IMR-90 (cell line): Measurements from ENCODE around the gene FOXK2. TPM values are rescaled to one million over a fixed set of nuclear protein-coding genes. Genes with fewer than 3 reads are reported as not detected.

ENCODE experiments used
- ATAC-seq: fragments of 200-7000 bp; cut with Tn5 transposase; 2 replicates; pipeline ENCODE4 v1.9.1; 2020; ENCODE audit warnings: low read depth, mild to moderate bottlenecking, moderate library complexity
- BruUV-seq: library from RNA; stranded (reverse); fragments of 400-500 nt; replicated peaks from 2 replicates; lab custom pipeline; 2021; lab: Mats Ljungman, UMichigan
- CTCF ChIA-PET: fragments of 300-600 bp; formaldehyde crosslinking; extraction: SDS; loops from one replicate; lab custom pipeline; 2021; ENCODE audit warnings: antibody characterized with exemption; lab: Yijun Ruan, JAX
- POLR2A ChIA-PET: fragments of 300-600 bp; sonication (Branson Sonifier 250); formaldehyde crosslinking; loops from one replicate; lab custom pipeline; 2022; ENCODE audit warnings: antibody characterized with exemption; ENCODE audit not compliant: unreplicated experiment; lab: Charles Lee
- DNase-seq: peaks from one replicate; pipeline ENCODE4 v3.0.0; 2013
- H2AFZ ChIP-seq: replicated peaks from 2 replicates; pipeline ENCODE3; 2013; ENCODE audit warnings: low read length, mild to moderate bottlenecking; ENCODE audit not compliant: poor library complexity
- H2AK5ac ChIP-seq: 2 replicates; pipeline ENCODE4 v1.6.1; 2013; ENCODE audit warnings: low read depth, low read length, inconsistent platforms
- H2AK9ac ChIP-seq: replicated peaks from 2 replicates; pipeline ENCODE3; 2013; ENCODE audit warnings: mild to moderate bottlenecking, low read depth, low read length, moderate library complexity; ENCODE audit not compliant: poor library complexity
- H2BK120ac ChIP-seq: 2 replicates; pipeline ENCODE4 v1.6.1; 2013; ENCODE audit warnings: low read depth, low read length, inconsistent platforms
- H2BK15ac ChIP-seq: 3 replicates; pipeline ENCODE4 v1.6.1; 2013; ENCODE audit warnings: low read depth, low read length, inconsistent platforms
- H2BK20ac ChIP-seq: 2 replicates; pipeline ENCODE4 v1.6.1; 2013; ENCODE audit warnings: low read depth, mild to moderate bottlenecking, inconsistent platforms, low read length, moderate library complexity
- H2BK5ac ChIP-seq: 2 replicates; pipeline ENCODE4 v1.6.1; 2013; ENCODE audit warnings: mild to moderate bottlenecking, low read depth, low read length, inconsistent platforms; ENCODE audit not compliant: poor library complexity, severe bottlenecking
- H3K14ac ChIP-seq: replicated peaks from 2 replicates; pipeline ENCODE4 v1.6.1; 2013; ENCODE audit warnings: low read depth, low read length, inconsistent platforms
- H3K18ac ChIP-seq: 2 replicates; pipeline ENCODE4 v1.6.1; 2013; ENCODE audit warnings: low read depth, low read length, control low read depth
- H3K23ac ChIP-seq: 2 replicates; pipeline ENCODE4 v1.6.1; 2013; ENCODE audit warnings: low read depth, low read length, inconsistent platforms
- H3K27ac ChIP-seq: 2 replicates; pipeline ENCODE4 v1.5.1; 2013; ENCODE audit warnings: mild to moderate bottlenecking, control low read depth, low read length; ENCODE audit not compliant: insufficient read depth
- H3K27me3 ChIP-seq: 2 replicates; pipeline ENCODE4 v1.6.1; 2013; ENCODE audit warnings: low read length; ENCODE audit not compliant: control insufficient read depth, insufficient read depth
- H3K36me3 ChIP-seq: 2 replicates; pipeline ENCODE4 v1.6.1; 2013; ENCODE audit warnings: low read length, mixed read lengths; ENCODE audit not compliant: control insufficient read depth, insufficient read depth
- H3K4ac ChIP-seq: 2 replicates; pipeline ENCODE4 v1.6.1; 2013; ENCODE audit warnings: low read depth, low read length, inconsistent platforms
- H3K4me1 ChIP-seq: 2 replicates; pipeline ENCODE4 v1.6.1; 2013; ENCODE audit warnings: low read length, mixed read lengths; ENCODE audit not compliant: control insufficient read depth, insufficient read depth
- H3K4me2 ChIP-seq: 2 replicates; pipeline ENCODE4 v1.6.1; 2013; ENCODE audit warnings: low read depth, mild to moderate bottlenecking, control low read depth, low read length, moderate library complexity
- H3K4me3 ChIP-seq: 2 replicates; pipeline ENCODE4 v1.5.1; 2013; ENCODE audit warnings: low read depth, mild to moderate bottlenecking, control low read depth, low read length, moderate library complexity; ENCODE audit not compliant: insufficient read depth
- H3K56ac ChIP-seq: 2 replicates; pipeline ENCODE4 v1.6.1; 2013; ENCODE audit warnings: low read length, inconsistent platforms; ENCODE audit not compliant: insufficient read depth; ENCODE audit errors: extremely low read depth
- H3K79me1 ChIP-seq, 2 experiments: 2 replicates each; pipeline ENCODE4 v1.6.1; 2013; ENCODE audit warnings: low read length in 2 of 2, inconsistent platforms in 1 of 2, low read depth in 1 of 2
- H3K9ac ChIP-seq: 2 replicates; pipeline ENCODE4 v1.6.1; 2013; ENCODE audit warnings: low read depth, low read length, control low read depth
- H3K9me1 ChIP-seq: 2 replicates; pipeline ENCODE4 v1.6.1; 2013; ENCODE audit warnings: low read length, inconsistent platforms; ENCODE audit not compliant: insufficient read depth
- H3K9me3 ChIP-seq: 2 replicates; pipeline ENCODE4 v1.6.1; 2013; ENCODE audit warnings: low read length; ENCODE audit not compliant: control insufficient read depth, insufficient read depth
- H4K20me1 ChIP-seq: 2 replicates; pipeline ENCODE4 v1.6.1; 2013; ENCODE audit warnings: low read length, inconsistent platforms; ENCODE audit not compliant: insufficient read depth
- H4K5ac ChIP-seq: 2 replicates; pipeline ENCODE4 v1.6.1; 2013; ENCODE audit warnings: mild to moderate bottlenecking, low read depth, low read length, control low read depth
- H4K8ac ChIP-seq, 2 experiments: 2 replicates each; pipeline ENCODE4 v1.6.1; 2013; ENCODE audit warnings: low read depth in 2 of 2, low read length in 2 of 2, control low read depth in 1 of 2, inconsistent platforms in 1 of 2
- H4K91ac ChIP-seq: 2 replicates; pipeline ENCODE4 v1.6.1; 2013; ENCODE audit warnings: low read depth, low read length, inconsistent platforms; ENCODE audit not compliant: insufficient read depth
- BHLHE40 ChIP-seq: fragments of 150-350 bp; IDR thresholded peaks from 2 replicates; pipeline ENCODE4 v1.6.1; 2016; ENCODE audit warnings: mild to moderate bottlenecking, low read depth, low read length
- CEBPB ChIP-seq: IDR thresholded peaks from 2 replicates; pipeline ENCODE4 v1.6.1; 2012; ENCODE audit warnings: low read depth, low read length, improper control_type of control experiment
- CHD1 ChIP-seq: IDR thresholded peaks from 2 replicates; pipeline ENCODE4 v1.6.1; 2012; ENCODE audit warnings: low read depth, low read length, improper control_type of control experiment
- CTCF ChIP-seq: conservative IDR thresholded peaks from 2 replicates; pipeline ENCODE4 v1.5.1; 2012; ENCODE audit warnings: mild to moderate bottlenecking, low read depth, low read length, improper control_type of control experiment
- ELK1 ChIP-seq: fragments of 150-350 bp; IDR thresholded peaks from 2 replicates; pipeline ENCODE4 v1.6.1; 2016; ENCODE audit warnings: low read depth, mild to moderate bottlenecking, low read length, moderate library complexity, borderline replicate concordance
- MAFK ChIP-seq: IDR thresholded peaks from 2 replicates; pipeline ENCODE4 v1.6.1; 2012; ENCODE audit warnings: low read depth, low read length, improper control_type of control experiment
- MAZ ChIP-seq: IDR thresholded peaks from 2 replicates; pipeline ENCODE4 v1.6.1; 2012; ENCODE audit warnings: low read depth, mild to moderate bottlenecking, low read length, improper control_type of control experiment, moderate library complexity, borderline replicate concordance
- MXI1 ChIP-seq: IDR thresholded peaks from 2 replicates; pipeline ENCODE4 v1.6.1; 2012; ENCODE audit warnings: low read depth, mild to moderate bottlenecking, low read length, moderate library complexity, borderline replicate concordance
- POLR2A ChIP-seq: IDR thresholded peaks from 2 replicates; pipeline ENCODE4 v1.6.1; 2012; ENCODE audit warnings: mild to moderate bottlenecking, low read depth, low read length
- RAD21 ChIP-seq: IDR thresholded peaks from 2 replicates; pipeline ENCODE4 v1.6.1; 2012; ENCODE audit warnings: low read length, improper control_type of control experiment
- RCOR1 ChIP-seq: IDR thresholded peaks from 2 replicates; pipeline ENCODE4 v1.6.1; 2012; ENCODE audit warnings: mild to moderate bottlenecking, low read length, improper control_type of control experiment; ENCODE audit not compliant: insufficient replicate concordance
- RFX5 ChIP-seq: IDR thresholded peaks from 2 replicates; pipeline ENCODE4 v1.8.0; 2012; ENCODE audit warnings: low read depth, mild to moderate bottlenecking, low read length, moderate library complexity
- SMC3 ChIP-seq: fragments of 150-350 bp; IDR thresholded peaks from 2 replicates; pipeline ENCODE4 v1.6.1; 2016; ENCODE audit warnings: low read depth, mild to moderate bottlenecking, antibody characterized with exemption, low read length, moderate library complexity
- WGBS, 2 experiments: methylation state at CpG; one replicate each; pipeline versions ENCODE4 v1.1.5 to v1.1.7; 2013; ENCODE audit warnings: missing lambda C conversion rate in 2 of 2; ENCODE audit not compliant: insufficient read length in 1 of 2; ENCODE audit errors: extremely low coverage in 2 of 2; 5-methylcytosine and 5-hydroxymethylcytosine counted together
- dilution Hi-C: fragments of 300-500 bp; cut with HindIII; formaldehyde crosslinking; loops from one replicate; pipeline ENCODE4 v1.14.3; 2018; ENCODE audit warnings: low sequenced_read_pairs; ENCODE audit not compliant: unreplicated experiment
- in situ Hi-C: fragments of 300-500 bp; cut with MboI; formaldehyde crosslinking; loops from 3 replicates; pipeline ENCODE4 v1.14.3; 2019; ENCODE audit warnings: low sequenced_read_pairs, inconsistent platforms, mixed read lengths
- intact Hi-C: fragments of 100-400 bp; cut with micrococcal nuclease; formaldehyde crosslinking; loops from 2 replicates; pipeline ENCODE4 v1.10.0; 2022
- polyA plus RNA-seq, 3 experiments: library from polyadenylated mRNA; depleted of rRNA; stranded (reverse); fragments of >200 nt; gene quantifications; 2 replicates each; pipeline ENCODE4 v1.2.3, GENCODE V29; 2012; ENCODE audit warnings: low replicate concordance in 1 of 3
- total RNA-seq: library from RNA; depleted of rRNA; stranded (reverse); fragments of >200 nt; gene quantifications from 2 replicates; pipeline ENCODE4 v1.2.3, GENCODE V29; 2012

The FOXK2 gene
- total and polyA plus RNA-seq, 2 of the 4 experiments (the other 2 are of a cell fraction), result 12.5 to 20.0 TPM

DNA sequence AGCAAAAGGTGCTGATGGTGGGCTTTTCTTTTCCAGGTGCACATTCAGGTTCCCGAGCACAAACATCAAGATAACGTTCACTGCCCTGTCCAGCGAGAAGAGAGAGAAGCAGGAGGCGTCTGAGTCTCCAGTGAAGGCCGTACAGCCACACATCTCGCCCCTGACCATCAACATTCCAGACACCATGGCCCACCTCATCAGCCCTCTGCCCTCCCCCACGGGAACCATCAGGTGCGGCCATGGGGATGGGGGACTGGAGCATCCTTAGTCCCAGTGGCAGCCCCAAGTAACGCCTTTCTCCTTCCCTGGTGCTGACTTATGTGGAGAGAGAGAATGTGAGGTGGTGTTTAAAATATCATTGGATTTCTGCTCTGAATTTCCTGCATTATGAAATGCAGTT is 43.8 kb downstream of the FOXK2 start:
- in situ Hi-C loops (no loop called here), intact Hi-C loops (no loop called here), dilution Hi-C loops (no loop called here)
- H3K4me1 ChIP-seq, result peaks cover 10% of the 10 kb centered on the region
- no peak overlapping the region for H2AK9ac ChIP-seq
- H4K20me1 ChIP-seq, result peaks cover 70% of the 10 kb centered on the region
- DNase-seq (no peak), ATAC-seq (no peak; the same call in 1 of the 2 replicates)
- H2BK20ac ChIP-seq, result no peak overlapping the region
- H3K27ac ChIP-seq, result no peak overlapping the region; the same call in 1 of the 2 replicates
- no peak overlapping the region for H3K23ac ChIP-seq
- no peak overlapping the region for H4K8ac ChIP-seq
- TF ChIP-seq RCOR1 (no peak), BHLHE40 (no peak), SMC3 (no peak), CTCF (no peak), MXI1 (no peak), MAFK (no peak), RAD21 (no peak), CHD1 (no peak), ELK1 (no peak), RFX5 (no peak), MAZ (no peak), POLR2A (no peak), CEBPB (no peak)
- H3K79me1 ChIP-seq, result peaks cover 30 to 85% of the 10 kb centered on the region in 2 experiments
- H3K18ac ChIP-seq, result no peak overlapping the region
- H2BK15ac ChIP-seq, result no peak overlapping the region
- no peak overlapping the region for H2BK120ac ChIP-seq
- peaks cover 22% of the 10 kb centered on the region for H3K9me1 ChIP-seq
- no peaks in the 10 kb centered on the region for H3K27me3 ChIP-seq
- H3K4me3 ChIP-seq, result no peak overlapping the region
- H2AK5ac ChIP-seq, result no peak overlapping the region
- peaks cover 17% of the 10 kb centered on the region for H3K36me3 ChIP-seq
- no peaks in the 10 kb centered on the region for H3K9me3 ChIP-seq
- ChIA-PET CTCF (no interaction called here), POLR2A (no interaction called here)
- no peak overlapping the region for H3K9ac ChIP-seq
- H2AFZ ChIP-seq, result no peak overlapping the region
- H3K14ac ChIP-seq, result no peak overlapping the region
- no peak overlapping the region for H3K4me2 ChIP-seq
- 100% methylated on average over 1 of the region's 9 CpGs; no CpG with 5 or more reads in 1 of the 2 experiments for WGBS, 2 experiments
- H4K91ac ChIP-seq, result no peak overlapping the region
- no peak overlapping the region for H3K4ac ChIP-seq
- H4K5ac ChIP-seq, result no peak overlapping the region
- no peak overlapping the region for H2BK5ac ChIP-seq
- H3K56ac ChIP-seq, result no peak overlapping the region
- BruUV-seq, result no TSS peak
